HepG2 (cell line): ENCODE results near the gene AKAP8. TPM values are rescaled to one million over a fixed set of nuclear protein-coding genes. Genes with fewer than 3 reads are reported as not detected.

Experiments used
- ATF4 ChIP-seq, 2 experiments: fragments of 450-650 bp in 1 of 2; sonication (generic) in 1 of 2; formaldehyde crosslinking; IDR thresholded peaks; 2 replicates each; pipeline versions ENCODE4 v1.5.0 to v1.8.0; 2020 to 2022; ENCODE audit warnings: mild to moderate bottlenecking in 1 of 2, missing genetic modification reagents in 1 of 2
- BRD4 ChIP-seq: sonication (generic); formaldehyde crosslinking; IDR thresholded peaks from 2 replicates; pipeline ENCODE4 v1.4.0; 2020; ENCODE audit warnings: missing genetic modification reagents
- CBFB ChIP-seq: sonication (generic); formaldehyde crosslinking; IDR thresholded peaks from 2 replicates; pipeline ENCODE4 v1.4.0; 2020; ENCODE audit warnings: missing genetic modification reagents
- CCDC6 ChIP-seq: sonication (generic); formaldehyde crosslinking; IDR thresholded peaks from 2 replicates; pipeline ENCODE4 v1.8.1; 2022; ENCODE audit warnings: mild to moderate bottlenecking, missing genetic modification reagents, moderate library complexity
- ELF4 ChIP-seq: sonication (generic); formaldehyde crosslinking; IDR thresholded peaks from 2 replicates; pipeline ENCODE4 v1.5.0; 2020; ENCODE audit warnings: missing genetic modification reagents, mild to moderate bottlenecking, moderate library complexity, borderline replicate concordance
- EZH2 ChIP-seq: conservative IDR thresholded peaks from 2 replicates; pipeline ENCODE4 v1.6.1; 2012; ENCODE audit warnings: mild to moderate bottlenecking, low read depth, low read length, moderate library complexity
- KLF12 ChIP-seq: sonication (generic); formaldehyde crosslinking; IDR thresholded peaks from 2 replicates; pipeline ENCODE4 v1.4.0; 2020; ENCODE audit warnings: missing genetic modification reagents, borderline replicate concordance
- KMT2B ChIP-seq: IDR thresholded peaks from 2 replicates; pipeline ENCODE4 v1.6.1; 2016; ENCODE audit warnings: missing genetic modification reagents, missing compliant biosample characterization
- MAZ ChIP-seq, 2 experiments: sonication (generic) in 1 of 2; formaldehyde crosslinking in 1 of 2; IDR thresholded peaks; 2 replicates each; pipeline versions ENCODE4 v1.5.0 to v1.6.1; 2012 to 2020; ENCODE audit warnings: low read depth in 2 of 2, mild to moderate bottlenecking in 2 of 2, borderline replicate concordance in 1 of 2, improper control_type of control experiment in 1 of 2, low read length in 1 of 2, missing genetic modification reagents in 1 of 2, moderate library complexity in 1 of 2
- MBNL3 ChIP-seq: fragments of 250-450 bp; sonication (Bioruptor Pico); conservative IDR thresholded peaks from 2 replicates; pipeline ENCODE4 v1.8.0; 2022; ENCODE audit warnings: mild to moderate bottlenecking, inconsistent platforms
- MED13 ChIP-seq: sonication (generic); formaldehyde crosslinking; IDR thresholded peaks from 2 replicates; pipeline ENCODE4 v1.5.0; 2020; ENCODE audit warnings: missing genetic modification reagents
- MEF2D ChIP-seq: sonication (generic); formaldehyde crosslinking; IDR thresholded peaks from 2 replicates; pipeline ENCODE4 v1.5.1; 2020; ENCODE audit warnings: mild to moderate bottlenecking, missing genetic modification reagents
- MXD3 ChIP-seq: IDR thresholded peaks from 2 replicates; pipeline ENCODE4 v1.6.1; 2016; ENCODE audit warnings: mild to moderate bottlenecking, missing biosample characterization, missing genetic modification reagents
- NFKBIZ ChIP-seq: IDR thresholded peaks from 2 replicates; pipeline ENCODE4 v1.6.1; 2018; ENCODE audit warnings: missing genetic modification reagents, missing compliant biosample characterization
- NR3C1 ChIP-seq: sonication (generic); formaldehyde crosslinking; IDR thresholded peaks from 2 replicates; pipeline ENCODE4 v1.4.0; 2020; ENCODE audit warnings: missing genetic modification reagents
- PAWR ChIP-seq: sonication (generic); formaldehyde crosslinking; IDR thresholded peaks from 2 replicates; pipeline ENCODE4 v1.4.0; 2020; ENCODE audit warnings: missing genetic modification reagents, mild to moderate bottlenecking, borderline replicate concordance
- PHF5A ChIP-seq: IDR thresholded peaks from one replicate; pipeline ENCODE4 v1.6.1; 2018; ENCODE audit warnings: low read depth, missing genetic modification reagents; ENCODE audit not compliant: unreplicated experiment
- TFAP4 ChIP-seq: sonication (generic); IDR thresholded peaks from 2 replicates; pipeline ENCODE4 v1.6.1; 2016; ENCODE audit warnings: low read depth, borderline replicate concordance
- ZFY ChIP-seq: sonication (generic); formaldehyde crosslinking; IDR thresholded peaks from 2 replicates; pipeline ENCODE4 v1.4.0; 2020; ENCODE audit warnings: missing genetic modification reagents
- ZNF24 ChIP-seq: fragments of 450-650 bp; IDR thresholded peaks from 2 replicates; pipeline ENCODE4 v1.6.1; 2017; ENCODE audit warnings: antibody characterized with exemption, mild to moderate bottlenecking
- ZNF260 ChIP-seq: sonication (generic); formaldehyde crosslinking; IDR thresholded peaks from 2 replicates; pipeline ENCODE4 v1.4.0; 2020; ENCODE audit warnings: missing genetic modification reagents, low read depth, mild to moderate bottlenecking, borderline replicate concordance
- ZNF3 ChIP-seq: IDR thresholded peaks from 2 replicates; pipeline ENCODE4 v1.7.0; 2017; ENCODE audit warnings: inconsistent platforms
- ZNF549 ChIP-seq: sonication (generic); formaldehyde crosslinking; IDR thresholded peaks from 2 replicates; pipeline ENCODE4 v1.5.0; 2020; ENCODE audit warnings: missing genetic modification reagents
- ZNF557 ChIP-seq: sonication (generic); formaldehyde crosslinking; IDR thresholded peaks from 2 replicates; pipeline ENCODE4 v1.4.0; 2020; ENCODE audit warnings: missing genetic modification reagents
- ZNF609 ChIP-seq: sonication (generic); formaldehyde crosslinking; IDR thresholded peaks from 2 replicates; pipeline ENCODE4 v1.4.0; 2020; ENCODE audit warnings: mild to moderate bottlenecking, missing genetic modification reagents, borderline replicate concordance
- ZNF615 ChIP-seq: sonication (generic); formaldehyde crosslinking; IDR thresholded peaks from 2 replicates; pipeline ENCODE4 v1.5.0; 2020; ENCODE audit warnings: mild to moderate bottlenecking, missing genetic modification reagents, borderline replicate concordance
- polyA plus RNA-seq, 8 experiments: library from polyadenylated mRNA; depleted of rRNA in 3 of 8; stranded (reverse) in 7 of 8; unstranded in 1 of 8; fragments of >200 nt; fragmentation: Illumina TruSeq in 4 of 8; extraction: Trizol in 4 of 8; gene quantifications; 2 replicates each; pipeline versions ENCODE4 v1.2.1 to v1.2.3, GENCODE V29; 2011 to 2016; ENCODE audit warnings: low read depth in 4 of 8, missing spikeins in 1 of 8, mixed read lengths in 1 of 8; ENCODE audit not compliant: insufficient read depth in 1 of 8
- total RNA-seq, 5 experiments: library from RNA; depleted of rRNA; stranded (reverse); fragments of >200 nt; fragmentation: Illumina TruSeq; extraction: Trizol; gene quantifications; 2 replicates each; pipeline ENCODE4 v1.2.3, GENCODE V29; 2016; ENCODE audit warnings: low read depth in 1 of 5

AKAP8 gene
- total and polyA plus RNA-seq, 2 of the 13 experiments (the other 11 are each of a cell fraction or from before 2014, with no cell fraction given) = 15.9 to 22.1 TPM

- no peak for TF ChIP-seq ZNF549
- TF ChIP-seq CCDC6 (CRISPR knock-in tag) = no peak
- no peak for TF ChIP-seq MED13
- TF ChIP-seq TFAP4 = no peak
- no peak for TF ChIP-seq NR3C1 (CRISPR knock-in tag)
- TF ChIP-seq ZNF260 (CRISPR knock-in tag) = no peak
- TF ChIP-seq ZNF3 (CRISPR knock-in tag) = no peak
- no peak for TF ChIP-seq CBFB
- TF ChIP-seq KMT2B (CRISPR knock-in tag) = no peak
- no peak for TF ChIP-seq MEF2D (CRISPR knock-in tag)
- TF ChIP-seq BRD4 (CRISPR knock-in tag) = no peak
- no peak for TF ChIP-seq KLF12 (CRISPR knock-in tag)
- no peak for TF ChIP-seq ZNF557 (CRISPR knock-in tag)
- TF ChIP-seq EZH2 = no peak
- no peak for TF ChIP-seq MBNL3 (CRISPR knock-in tag)
- TF ChIP-seq MXD3 (CRISPR knock-in tag) = no peak
- TF ChIP-seq ATF4 (CRISPR knock-in tag; IDR thresholded peaks at IDR 0.05) = 0 out of 4 replicates have a peak, but pooled peaks of 1 of the 2 experiments have one; percentile 28
- no peak for TF ChIP-seq ZNF24
- no peak for TF ChIP-seq NFKBIZ
- TF ChIP-seq ZFY (CRISPR knock-in tag) = no peak
- no peak for TF ChIP-seq PHF5A (CRISPR knock-in tag)
- TF ChIP-seq PAWR (CRISPR knock-in tag) = no peak
- no peak for TF ChIP-seq ZNF615 (CRISPR knock-in tag)
- no peak for TF ChIP-seq ELF4
- TF ChIP-seq MAZ (IDR thresholded peaks at IDR 0.05; ENCODE audit: borderline replicate concordance, low read depth, low read length) = no peak
- TF ChIP-seq MAZ (CRISPR knock-in tag; IDR thresholded peaks at IDR 0.05; ENCODE audit: low read depth) = no peak
- no peak for TF ChIP-seq ZNF609 (CRISPR knock-in tag)
Measured at GRCh38 chr19:15304140-15304705, 75.4 kb downstream of the AKAP8 start (continued).
